HEK293T (cell line): Measurements from ENCODE around the gene CTCFL.

Experiments used
- FOXA1 ChIP-seq: fragments of 450-650 bp; IDR thresholded peaks from 2 replicates; pipeline ENCODE4 v1.6.1; 2016; ENCODE audit warnings: mild to moderate bottlenecking
- FOXM1 ChIP-seq: fragments of 450-650 bp; IDR thresholded peaks from 2 replicates; pipeline ENCODE4 v1.6.1; 2017; ENCODE audit warnings: mild to moderate bottlenecking, borderline replicate concordance
- PKNOX1 ChIP-seq: fragments of 450-650 bp; IDR thresholded peaks from 2 replicates; pipeline ENCODE4 v1.6.1; 2016
- SP1 ChIP-seq: fragments of 450-650 bp; IDR thresholded peaks from 2 replicates; pipeline ENCODE4 v1.6.1; 2017

GRCh38 chr20:57535297-57535696 is 10.4 kb upstream of the CTCFL start:
- TF ChIP-seq FOXA1 (no peak), SP1 (no peak), FOXM1 (no peak), PKNOX1 (no peak)
